Adrenal gland (tissue), 12 donors: ENCODE measurements around the gene GRHPR. TPM values are rescaled to one million over a fixed set of nuclear protein-coding genes. Genes with fewer than 3 reads are reported as not detected.
A peak's percentile ranks its signal among the peaks of the same experiment; 100 is the strongest.

Source experiments
- DNase-seq, 7 donors: peaks; one replicate each; pipeline ENCODE4 v3.0.0-alpha.2; 2019 to 2020
- H3K27ac ChIP-seq, 5 donors: fragments of 200-600 bp; sonication (generic) in 4 of 5; 1 replicate in 3 of 5; 2 replicates in 2 of 5; pipeline versions ENCODE4 v1.5.1 to v1.8.0; 2016 to 2020; ENCODE audit warnings: mild to moderate bottlenecking in 1 of 5
- H3K27me3 ChIP-seq: fragments of 200-600 bp; 2 replicates; pipeline ENCODE4 v1.8.0; 2021
- H3K36me3 ChIP-seq, 2 donors: fragments of 200-600 bp; replicated peaks in 1 of 2; 1 replicate in 1 of 2; 2 replicates in 1 of 2; pipeline versions ENCODE4 v1.5.1 to v1.8.0; 2018 to 2022
- H3K4me1 ChIP-seq, 2 donors: fragments of 200-600 bp; replicated peaks in 1 of 2; 1 replicate in 1 of 2; 2 replicates in 1 of 2; pipeline versions ENCODE4 v1.5.1 to v1.8.0; 2018 to 2021
- H3K4me3 ChIP-seq, 4 donors: fragments of 200-600 bp; sonication (generic) in 3 of 4; one replicate each; pipeline ENCODE4 v1.5.1; 2016 to 2018
- H3K9me3 ChIP-seq, 3 donors: fragments of 200-600 bp; sonication (generic) in 1 of 3; replicated peaks in 1 of 3; 1 replicate in 2 of 3; 2 replicates in 1 of 3; pipeline versions ENCODE4 v1.5.1 to v1.8.0; 2016 to 2021
- CTCF ChIP-seq, 6 experiments: fragments of 450-650 bp in 4 of 6; fragments of 200-600 bp in 2 of 6; sonication (generic) in 1 of 6; IDR thresholded peaks; 1 replicate in 5 of 6; 2 replicates in 1 of 6; pipeline versions ENCODE4 v1.5.1 to v1.8.0; 2016 to 2021; ENCODE audit warnings: antibody characterized with exemption in 6 of 6, mild to moderate bottlenecking in 2 of 6, moderate library complexity in 1 of 6
- POLR2A ChIP-seq, 2 donors: fragments of 450-650 bp; IDR thresholded peaks; one replicate each; pipeline ENCODE4 v1.6.1; 2017; ENCODE audit warnings: antibody characterized with exemption in 2 of 2, mild to moderate bottlenecking in 2 of 2, moderate library complexity in 1 of 2
- WGBS, 4 donors: extraction: QIAGEN DNeasy Blood & Tissue Kit in 2 of 4; methylation state at CpG; one replicate each; pipeline versions ENCODE4 v1.1.5 to v1.1.7; 2013 to 2017; 5-methylcytosine and 5-hydroxymethylcytosine counted together
- intact Hi-C, 2 donors: fragments of 100-400 bp; cut with DNase I; formaldehyde crosslinking; loops; one replicate each; pipeline versions ENCODE4 v1.14.1 to v1.15.0; 2022 to 2023
- polyA plus RNA-seq, 3 donors: library from polyadenylated mRNA; stranded (reverse); fragments of 200-250 nt in 2 of 3; fragments of 350-450 nt in 1 of 3; fragmentation: Illumina TruSeq in 1 of 3; extraction: RNeasy Lipid Tissue Mini Kit (QIAGEN cat#74804) in 1 of 3; gene quantifications; one replicate each; pipeline ENCODE4 v1.2.3, GENCODE V29; 2013 to 2014
- total RNA-seq, 9 donors: library from RNA; depleted of rRNA in 4 of 9; stranded (reverse); fragments of >200 nt in 4 of 9; fragments of 120-200 nt in 1 of 9; fragmentation: NEBNext Ultra II Directional in 1 of 9; extraction: Animal tissue kit (Norgen Biotek cat#: 25700) in 1 of 9; gene quantifications; one replicate each; pipeline versions ENCODE4 v1.1.0 to v1.2.4, GENCODE V29; 2013 to 2023
- donor health status: healthy with polysubstance abuse.
- donor health status: Bipolar disorder and iron deficiency.
- donor health status: DM: yes; HTN: yes; CAD: no.
- donor health status: DM: no; HTN: no; CAD: no.
- donor health status: DM: no; HTN: no; CAD: no.
- donor health status: DM: yes; HTN: yes; CAD: no.

GRHPR gene
- total and polyA plus RNA-seq, 12 donors: 83.3 to 434 (median 230) TPM

GRCh38 chr9:37447111-37447510 is 24.6 kb downstream of the GRHPR start:
- peak in 1 of 7 donors; percentile 33 for DNase-seq
- TF ChIP-seq CTCF (IDR thresholded peaks at IDR 0.05): no peak
- TF ChIP-seq POLR2A (IDR thresholded peaks at IDR 0.05): no peak
- Histone ChIP-seq H3K27ac (no peak overlapping the region), H3K4me1 (peaks cover 3 to 6% of the 10 kb centered on the region in 2 donors), H3K27me3 (no peaks in the 10 kb centered on the region), H3K9me3 (no peaks in the 10 kb centered on the region), H3K4me3 (no peak overlapping the region), H3K36me3 (peaks cover 0 to 7% of the 10 kb centered on the region in 2 donors)
- intact Hi-C loops: no loop called here

- DNase-seq: peak in 2 of 7 donors; percentile 0 to 51
- no peak overlapping the region for H3K4me3 ChIP-seq
- no peak overlapping the region for H3K27ac ChIP-seq
- H3K27me3 ChIP-seq: no peaks in the 10 kb centered on the region
- H3K36me3 ChIP-seq: no peaks in the 10 kb centered on the region
- 83 to 89% (median 86%) methylated on average over 12 of the region's 12 CpGs for WGBS, 4 donors
- H3K4me1 ChIP-seq: peaks cover 3 to 22% of the 10 kb centered on the region in 2 donors
- TF ChIP-seq POLR2A (IDR thresholded peaks at IDR 0.05): no peak
- no peaks in the 10 kb centered on the region for H3K9me3 ChIP-seq
- intact Hi-C loops: no loop called here
Measured at GRCh38 chr9:37449862-37450632, 27.6 kb downstream of the GRHPR start.

- H3K36me3 ChIP-seq: no peaks in the 10 kb centered on the region
- peak overlapping the region in 2 of 5 donors; percentile 11 to 44 for H3K27ac ChIP-seq
- intact Hi-C loops: no loop called here
- 58 to 66% (median 64%) methylated on average over 3 of the region's 3 CpGs for WGBS, 4 donors
- DNase-seq: peak in 1 of 7 donors; percentile 30
- TF ChIP-seq POLR2A (IDR thresholded peaks at IDR 0.05): no peak
- no peak for TF ChIP-seq CTCF (IDR thresholded peaks at IDR 0.05)
- H3K27me3 ChIP-seq: no peaks in the 10 kb centered on the region
- H3K4me3 ChIP-seq: no peak overlapping the region
- peaks cover 7 to 32% of the 10 kb centered on the region in 2 donors for H3K4me1 ChIP-seq
- no peaks in the 10 kb centered on the region for H3K9me3 ChIP-seq
Measured at GRCh38 chr9:37451628-37452027, 29.1 kb downstream of the GRHPR start.

GRCh38 chr9:37452611-37453010 is 30.1 kb downstream of the GRHPR start:
- TF ChIP-seq CTCF (IDR thresholded peaks at IDR 0.05) (no peak), POLR2A (IDR thresholded peaks at IDR 0.05) (no peak)
- Histone ChIP-seq H3K36me3 (no peaks in the 10 kb centered on the region), H3K9me3 (no peaks in the 10 kb centered on the region), H3K27me3 (no peaks in the 10 kb centered on the region), H3K4me1 (peaks cover 11 to 34% of the 10 kb centered on the region in 2 donors), H3K27ac (peak overlapping the region in 2 of 5 donors; percentile 11 to 26), H3K4me3 (no peak overlapping the region)
- WGBS, 4 donors: 90 to 100% (median 95%) methylated on average over 1 of the region's 1 CpG
- DNase-seq: peak in 2 of 7 donors; percentile 16 to 23
- intact Hi-C loops: no loop called here

GRCh38 chr9:37453827-37454226 is 31.3 kb downstream of the GRHPR start:
- DNase-seq: no peak
- H3K27me3 ChIP-seq: no peaks in the 10 kb centered on the region
- WGBS, 4 donors: 80 to 96% (median 89%) methylated on average over 1 of the region's 1 CpG
- H3K4me3 ChIP-seq: no peak overlapping the region
- intact Hi-C loops: no loop called here
- H3K27ac ChIP-seq: no peak overlapping the region
- TF ChIP-seq CTCF (IDR thresholded peaks at IDR 0.05) (no peak), POLR2A (IDR thresholded peaks at IDR 0.05) (no peak)
- H3K36me3 ChIP-seq: no peaks in the 10 kb centered on the region
- no peaks in the 10 kb centered on the region for H3K9me3 ChIP-seq
- H3K4me1 ChIP-seq: peaks cover 11 to 40% of the 10 kb centered on the region in 2 donors
